A549 (cell line): Measurements from ENCODE around the gene FBXW12. TPM values are rescaled to one million over a fixed set of nuclear protein-coding genes. Genes with fewer than 3 reads are reported as not detected.

Experiments
- ATAC-seq, 2 experiments: fragments of 200-7000 bp in 1 of 2; fragments of >200 bp in 1 of 2; cut with Nextera tagmentation in 1 of 2; cut with Tn5 transposase in 1 of 2; 3 replicates each; pipeline versions ENCODE4 v1.8.0 to v1.9.1; 2018 to 2020; ENCODE audit warnings: mild to moderate bottlenecking in 1 of 2, moderate library complexity in 1 of 2
- CTCF ChIA-PET: fragments of 300-600 bp; sonication (Branson Sonifier 250); formaldehyde crosslinking; extraction: SDS; loops from one replicate; lab custom pipeline; 2021; ENCODE audit warnings: antibody characterized with exemption, inconsistent platforms; lab: Yijun Ruan, JAX
- POLR2A ChIA-PET: fragments of 350-600 bp; formaldehyde crosslinking; extraction: SDS; loops from one replicate; lab custom pipeline; 2021; ENCODE audit warnings: antibody characterized with exemption, inconsistent platforms; lab: Yijun Ruan, JAX
- DNase-seq, 2 experiments: peaks; one replicate each; pipeline versions ENCODE4 v3.0.0 to v3.0.0-alpha.2; 2011 to 2016; ENCODE audit warnings: low read depth in 1 of 2, low spot score in 1 of 2
- FAIRE-seq: peaks from 2 replicates; lab custom pipeline; 2011; peaks lifted over from hg19 to GRCh38; lab: Jason Lieb, UNC
- H3K27ac ChIP-seq, 2 experiments: fragments of >200 bp; sonication (Bioruptor Twin); formaldehyde crosslinking; 3 replicates each; pipeline ENCODE4 v1.5.1; 2016 to 2017
- H3K4me1 ChIP-seq: fragments of >200 bp; sonication (Bioruptor Twin); formaldehyde crosslinking; 3 replicates; pipeline ENCODE4 v1.6.1; 2016
- H3K4me2 ChIP-seq: fragments of >200 bp; sonication (Bioruptor Twin); formaldehyde crosslinking; 3 replicates; pipeline ENCODE4 v1.6.1; 2016
- H3K4me3 ChIP-seq: fragments of >200 bp; sonication (Bioruptor Twin); formaldehyde crosslinking; 3 replicates; pipeline ENCODE4 v1.5.1; 2016
- H3K9me3 ChIP-seq: fragments of >200 bp; sonication (Bioruptor Twin); formaldehyde crosslinking; 3 replicates; pipeline ENCODE4 v1.6.1; 2016
- BCL3 ChIP-seq: fragments of >200 bp; sonication (Bioruptor Twin); formaldehyde crosslinking; IDR thresholded peaks from 3 replicates; pipeline ENCODE4 v1.6.1; 2016
- E2F6 ChIP-seq: IDR thresholded peaks from 2 replicates; pipeline ENCODE4 v1.6.1; 2012; ENCODE audit warnings: low read depth, borderline replicate concordance
- EP300 ChIP-seq, 2 experiments: fragments of >200 bp; sonication (Bioruptor Twin); formaldehyde crosslinking; IDR thresholded peaks; 2 replicates in 1 of 2; 3 replicates in 1 of 2; pipeline ENCODE4 v1.6.1; 2016 to 2017
- ESRRA ChIP-seq: fragments of 150-350 bp; IDR thresholded peaks from 2 replicates; pipeline ENCODE4 v1.6.1; 2014; ENCODE audit warnings: mild to moderate bottlenecking, low read length, borderline replicate concordance
- GATA3 ChIP-seq: IDR thresholded peaks from 2 replicates; pipeline ENCODE4 v1.6.1; 2012; ENCODE audit warnings: borderline replicate concordance
- HEYL ChIP-seq: fragments of 250-450 bp; sonication (Bioruptor Pico); IDR thresholded peaks from 2 replicates; pipeline ENCODE4 v1.8.0; 2021; ENCODE audit warnings: mild to moderate bottlenecking, moderate library complexity
- HOXB13 ChIP-seq: fragments of 250-450 bp; sonication (Bioruptor Pico); IDR thresholded peaks from 2 replicates; pipeline ENCODE4 v1.5.0; 2020; ENCODE audit warnings: low read depth, mild to moderate bottlenecking, moderate library complexity
- HOXB5 ChIP-seq: fragments of 250-450 bp; sonication (Bioruptor Pico); IDR thresholded peaks from 2 replicates; pipeline ENCODE4 v1.5.0; 2020; ENCODE audit warnings: mild to moderate bottlenecking, moderate library complexity
- KDM1A ChIP-seq: fragments of 200-600 bp; sonication (generic); IDR thresholded peaks from 2 replicates; pipeline ENCODE4 v1.6.1; 2016; ENCODE audit warnings: low read depth, mild to moderate bottlenecking
- MAFK ChIP-seq: fragments of 450-650 bp; IDR thresholded peaks from 2 replicates; pipeline ENCODE4 v1.6.1; 2014; ENCODE audit not compliant: partially characterized antibody
- MYC ChIP-seq: IDR thresholded peaks from 2 replicates; pipeline ENCODE4 v1.6.1; 2012; ENCODE audit warnings: mild to moderate bottlenecking, inconsistent platforms, low read length, improper control_type of control experiment, borderline replicate concordance
- NFE2L2 ChIP-seq: fragments of 150-350 bp; conservative IDR thresholded peaks from 2 replicates; pipeline ENCODE4 v1.6.1; 2014; ENCODE audit warnings: low read length
- NPAS2 ChIP-seq: fragments of 250-450 bp; sonication (Bioruptor Pico); IDR thresholded peaks from 2 replicates; pipeline ENCODE4 v1.8.0; 2022; ENCODE audit warnings: mild to moderate bottlenecking, moderate library complexity, borderline replicate concordance
- NR3C1 ChIP-seq: fragments of >200 bp; sonication (Bioruptor Twin); formaldehyde crosslinking; IDR thresholded peaks from 3 replicates; pipeline ENCODE4 v1.6.1; 2017
- PBX3 ChIP-seq: IDR thresholded peaks from 2 replicates; pipeline ENCODE4 v1.6.1; 2012
- POLR2A ChIP-seq: IDR thresholded peaks from 2 replicates; pipeline ENCODE4 v1.6.1; 2012; ENCODE audit warnings: mild to moderate bottlenecking, low read length
- RAD21 ChIP-seq, 2 experiments: fragments of >200 bp in 1 of 2; sonication (Bioruptor Twin) in 1 of 2; formaldehyde crosslinking in 1 of 2; IDR thresholded peaks in 1 of 2; conservative IDR thresholded peaks in 1 of 2; 2 replicates in 1 of 2; 3 replicates in 1 of 2; pipeline ENCODE4 v1.6.1; 2012 to 2018; ENCODE audit warnings: inconsistent platforms in 1 of 2
- REST ChIP-seq: fragments of 200-600 bp; sonication (generic); IDR thresholded peaks from 2 replicates; pipeline ENCODE4 v1.6.1; 2016; ENCODE audit warnings: antibody characterized with exemption, mild to moderate bottlenecking, moderate library complexity
- RFX5 ChIP-seq: fragments of 450-650 bp; IDR thresholded peaks from 2 replicates; pipeline ENCODE4 v1.7.1; 2014; ENCODE audit warnings: antibody characterized with exemption, mild to moderate bottlenecking, moderate library complexity
- RNF2 ChIP-seq: fragments of 200-600 bp; sonication (generic); IDR thresholded peaks from 2 replicates; pipeline ENCODE4 v1.6.1; 2016; ENCODE audit warnings: low read depth, mild to moderate bottlenecking, antibody characterized with exemption, moderate library complexity, borderline replicate concordance
- TFCP2L1 ChIP-seq: fragments of 250-450 bp; sonication (Bioruptor Pico); IDR thresholded peaks from 2 replicates; pipeline ENCODE4 v1.5.0; 2021; ENCODE audit warnings: mild to moderate bottlenecking
- USF2 ChIP-seq: fragments of 450-650 bp; IDR thresholded peaks from 2 replicates; pipeline ENCODE4 v1.6.1; 2014; ENCODE audit warnings: antibody characterized with exemption
- ZFP36 ChIP-seq: fragments of 450-650 bp; IDR thresholded peaks from 2 replicates; pipeline ENCODE4 v1.6.1; 2014; ENCODE audit warnings: borderline replicate concordance; ENCODE audit not compliant: partially characterized antibody
- WGBS: methylation state at CpG from one replicate; pipeline ENCODE4 v1.1.6; 2017; ENCODE audit errors: missing lambda C conversion rate; 5-methylcytosine and 5-hydroxymethylcytosine counted together
- polyA plus RNA-seq, 4 experiments: library from polyadenylated mRNA; depleted of rRNA in 3 of 4; stranded (reverse); fragments of >200 nt; fragmentation: RNase III in 1 of 4; extraction: RNeasy Plus Mini Kit Qiagen cat#74134 plus additional on column Dnase treatment in 1 of 4; gene quantifications; 2 replicates in 3 of 4; 3 replicates in 1 of 4; pipeline ENCODE4 v1.2.3, GENCODE V29; 2011 to 2017

The FBXW12 gene
- polyA plus RNA-seq, 2 of the 4 experiments (the other 2 are of a cell fraction) = not detected

- ChIA-PET POLR2A (no interaction called here), CTCF (interaction anchor here (3.1 to 31.5 kb wide), 2 partner anchors 11 to 20 kb away, joined by 13 to 488 read pairs; partner anchors contain the start of gene PLXNB1)
- Histone ChIP-seq H3K4me1 (0 out of 3 replicates have a peak, but pooled peaks cover 4% of the 10 kb centered on the region), H3K4me2 (no peak overlapping the region), H3K27ac (no peak overlapping the region), H3K4me3 (no peak overlapping the region), H3K9me3 (no peaks in the 10 kb centered on the region)
- DNase-seq (no peak), FAIRE-seq (no peak), ATAC-seq (no peak)
- 92% methylated on average over 9 of the region's 14 CpGs for WGBS
- TF ChIP-seq RFX5 (no peak), NFE2L2 (no peak), POLR2A (no peak), NPAS2 (no peak)
Measured at GRCh38 chr3:48420561-48420960, 48.5 kb downstream of the FBXW12 start.

GRCh38 chr3:48422272-48422671, 50.3 kb downstream of the FBXW12 start:
- TF ChIP-seq NR3C1 (no peak), HOXB5 (CRISPR knock-in tag) (no peak), TFCP2L1 (CRISPR knock-in tag) (no peak), BCL3 (no peak), EP300 (IDR thresholded peaks at IDR 0.05) (no peak), RNF2 (no peak), POLR2A (no peak), GATA3 (no peak), RAD21 (conservative IDR thresholded peaks at IDR 0.05 in 1 of 2, IDR thresholded peaks at IDR 0.05 in 1 of 2) (no peak), USF2 (no peak), HOXB13 (CRISPR knock-in tag) (no peak), E2F6 (no peak), MYC (no peak), RFX5 (no peak), MAFK (no peak), PBX3 (no peak)
- no CpG with 5 or more reads among the region's 3 CpGs for WGBS
- no peak overlapping the region for H3K4me2 ChIP-seq
- peaks cover 16% of the 10 kb centered on the region for H3K4me1 ChIP-seq
- no peak for FAIRE-seq
- no peak overlapping the region for H3K4me3 ChIP-seq
- no peak for DNase-seq
- CTCF ChIA-PET = interaction anchor here (3.1 to 31.5 kb wide), 2 partner anchors 9 to 22 kb away, joined by 13 to 488 read pairs; partner anchors contain the start of gene PLXNB1
- peak in 1 of 2 experiments; percentile 48; a peak in 3 of 6 replicates for ATAC-seq
- POLR2A ChIA-PET = no interaction called here
- H3K9me3 ChIP-seq = no peaks in the 10 kb centered on the region
- no peak overlapping the region for H3K27ac ChIP-seq

- Histone ChIP-seq H3K9me3 (no peaks in the 10 kb centered on the region), H3K4me2 (no peak overlapping the region), H3K4me3 (no peak overlapping the region), H3K27ac (no peak overlapping the region), H3K4me1 (peaks cover 20% of the 10 kb centered on the region)
- WGBS = 96% methylated on average over 4 of the region's 8 CpGs
- no peak for ATAC-seq
- no peak for DNase-seq
- ChIA-PET POLR2A (no interaction called here), CTCF (interaction anchor here (1.8 to 31.5 kb wide), 3 partner anchors 9 to 149 kb away, joined by 4 to 488 read pairs (median 13); partner anchors contain the start of gene PLXNB1)
- no peak for FAIRE-seq
- TF ChIP-seq REST (no peak), ZFP36 (no peak), KDM1A (no peak), PBX3 (no peak), USF2 (no peak), E2F6 (no peak), HEYL (CRISPR knock-in tag) (no peak), ESRRA (no peak)
Measured at GRCh38 chr3:48422681-48423080, 50.7 kb downstream of the FBXW12 start.
